Kidney (tissue), 2 donors: Measurements from ENCODE around the gene C3orf70. TPM values are rescaled to one million over a fixed set of nuclear protein-coding genes. Genes with fewer than 3 reads are reported as not detected.

ENCODE experiments used
- polyA plus RNA-seq: library from polyadenylated mRNA; stranded (reverse); fragments of 350-450 nt; fragmentation: Illumina TruSeq; extraction: RNeasy Lipid Tissue Mini Kit (QIAGEN cat#74804); gene quantifications from one replicate; pipeline ENCODE4 v1.2.3, GENCODE V29; 2014; ENCODE audit warnings: low read depth, low replicate concordance; ENCODE audit not compliant: insufficient read depth
- total RNA-seq: library from RNA; stranded (reverse); fragmentation: NEBNext Ultra II Directional; extraction: Animal tissue kit (Norgen Biotek cat#: 25700); gene quantifications from one replicate; pipeline ENCODE4 v1.2.1, GENCODE V29; 2021
- donor health status: DM: yes; HTN: yes; CAD: no.

Gene C3orf70
- total and polyA plus RNA-seq, 2 donors from 2014 or later: 0.69 to 2.8 TPM

Other genes with a start within 250 kb of the C3orf70 start
- 27.9 TPM for gene EHHADH, start 101.0 kb upstream of the C3orf70 start, total RNA-seq
- gene EHHADH, start 101.0 kb upstream of the C3orf70 start, polyA plus RNA-seq: 60.9 TPM
- gene MAP3K13, start 210.1 kb upstream of the C3orf70 start, total RNA-seq: 44.1 TPM
- gene MAP3K13, start 210.1 kb upstream of the C3orf70 start, polyA plus RNA-seq: 33.0 TPM